NCI-H446 treated with DMSO at 0.1 percent for 48 hours (cell line): ENCODE results near the gene SERINC5.
"Not testable (repeated sequence)": the region's sequence is repeated elsewhere in the genome, so short reads cannot be mapped to it uniquely, and the experiment has no call there.

Experiments
- DNase-seq: peaks from one replicate; lab custom pipeline; 2025; lab: John Stamatoyannopoulos, UW

Gene SERINC5

DNA sequence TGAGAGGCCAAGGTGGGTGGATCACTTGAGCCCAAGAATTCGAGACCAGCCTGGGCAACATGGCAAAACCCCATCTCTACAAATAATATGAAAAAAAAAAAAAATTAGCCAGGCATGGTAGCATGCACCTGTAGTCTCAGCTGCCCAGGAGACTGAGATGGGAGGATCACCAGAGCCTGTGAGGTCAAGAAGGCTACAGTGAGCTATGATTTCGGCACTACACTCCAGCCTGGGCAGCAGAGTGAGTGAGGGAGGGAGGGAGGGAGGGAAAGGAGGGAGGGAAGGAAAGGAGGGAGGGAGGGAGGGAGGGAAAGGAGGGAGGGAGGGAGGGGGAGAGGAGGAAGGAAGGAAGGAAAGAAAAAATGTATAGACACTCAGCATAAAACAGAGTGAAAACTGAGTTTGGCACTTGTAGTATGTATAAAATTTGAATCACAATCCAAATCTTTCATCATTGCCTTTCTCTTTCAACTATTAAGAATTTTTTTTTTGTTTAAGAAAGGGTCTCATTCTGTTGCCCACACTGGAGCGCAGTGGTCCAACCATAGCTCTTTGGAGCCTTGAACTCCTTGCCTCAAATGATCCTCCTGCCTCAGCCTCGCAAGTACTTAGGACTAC is 27.8 kb downstream of the SERINC5 start:
- no peak for DNase-seq

DNA sequence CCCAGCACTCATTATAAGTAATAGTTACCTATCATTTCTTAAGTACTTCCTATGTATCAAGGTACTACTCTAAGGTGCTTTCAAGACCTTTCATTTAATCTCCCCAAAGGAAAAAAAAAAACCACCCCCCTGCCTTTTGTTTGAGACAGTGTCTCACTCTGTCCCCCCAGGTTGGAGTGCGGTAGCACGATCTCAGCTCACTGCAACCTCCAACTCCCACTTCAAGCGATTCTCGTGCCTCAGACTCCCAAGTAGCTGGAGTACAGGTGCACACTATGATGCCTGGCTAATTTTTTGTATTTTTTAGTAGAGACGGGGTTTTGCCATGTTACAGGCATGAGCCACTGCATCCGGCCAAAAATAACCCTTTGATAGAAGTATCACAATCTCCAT is 29.9 kb downstream of the SERINC5 start:
- DNase-seq, result no peak

DNA sequence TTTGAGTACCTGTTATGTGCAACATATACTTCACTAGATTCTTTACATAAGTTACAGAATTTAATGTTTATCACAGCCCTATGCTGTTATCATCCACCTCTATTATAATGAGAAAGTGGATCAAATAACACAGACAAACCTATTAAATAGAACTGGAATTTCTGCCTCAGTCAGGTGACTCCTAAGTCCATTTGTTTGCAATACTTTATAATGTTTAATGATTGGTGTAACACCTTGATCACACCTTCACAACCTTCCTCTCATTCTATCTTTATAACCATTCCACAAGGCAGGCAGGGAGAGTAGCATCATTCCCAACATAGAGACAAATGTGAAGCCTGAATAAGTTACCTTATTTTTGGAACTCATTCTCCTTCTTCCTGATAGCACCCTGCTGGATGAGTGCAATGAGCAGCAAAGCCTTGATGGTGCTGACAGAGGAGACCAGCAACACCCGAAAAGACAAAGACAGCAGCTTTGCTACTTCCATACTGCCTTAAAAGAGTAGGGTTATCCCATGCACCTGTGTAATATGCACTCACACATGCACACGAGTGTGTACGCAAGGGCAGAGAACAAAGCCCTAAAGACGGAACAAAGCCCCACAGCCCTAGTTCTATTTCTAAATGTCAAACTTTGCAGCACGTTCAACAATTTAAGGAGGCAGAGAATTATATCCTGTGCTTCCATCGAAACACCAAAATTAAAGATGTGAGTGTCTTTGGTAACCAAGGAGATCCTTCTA is 30.5 kb downstream of the SERINC5 start:
- no peak for DNase-seq

DNA sequence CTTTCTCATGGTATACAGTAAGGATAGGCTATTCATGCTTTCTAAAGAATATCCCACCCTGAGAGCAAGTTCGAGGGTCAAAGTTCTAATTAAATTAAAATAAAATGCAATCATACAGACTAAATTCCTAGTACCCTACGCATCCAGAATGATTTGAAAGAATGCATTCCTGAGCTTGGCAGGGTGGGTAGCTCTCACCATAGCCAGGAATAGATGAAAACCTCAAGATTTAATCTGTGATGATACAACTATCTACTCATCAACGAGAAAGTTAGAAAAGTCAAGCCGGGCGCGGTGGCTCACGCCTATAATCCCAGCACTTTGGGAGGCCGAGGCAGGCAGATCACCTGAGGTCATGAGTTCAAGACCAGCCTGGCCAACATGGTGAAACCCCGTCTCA is 32.3 kb downstream of the SERINC5 start:
- no peak for DNase-seq

DNA sequence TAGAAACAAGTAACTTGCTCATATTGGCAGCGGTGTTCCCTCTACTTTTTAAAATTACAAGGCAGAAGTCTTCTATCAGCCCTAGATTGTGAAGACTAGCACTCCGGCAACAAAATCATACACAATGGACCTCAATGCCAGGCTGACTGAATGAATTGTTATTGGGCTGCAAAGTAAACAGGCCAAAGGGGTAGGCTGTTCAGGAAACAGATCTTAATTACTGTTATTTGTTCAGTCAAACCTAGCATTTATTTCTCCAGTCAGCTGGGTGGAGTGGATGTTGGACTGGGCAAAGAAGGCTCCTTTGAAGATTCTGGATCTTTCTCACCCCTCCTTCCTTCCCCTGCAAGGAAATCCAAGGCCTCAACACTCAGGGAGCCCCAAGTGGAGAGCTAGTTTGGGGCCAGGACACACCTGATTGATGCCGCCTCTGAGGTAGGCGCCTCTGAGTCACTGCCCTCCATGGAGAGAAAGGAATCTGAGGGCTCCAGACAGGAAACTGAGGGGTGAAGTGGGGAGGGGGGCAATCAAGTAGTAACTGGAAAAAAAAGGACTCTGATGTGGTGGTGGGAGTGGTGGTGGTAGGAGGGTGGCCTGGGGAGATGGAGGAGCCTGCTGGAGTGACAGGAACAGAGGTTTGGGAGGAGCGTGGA is 35.5 kb downstream of the SERINC5 start:
- DNase-seq, result no peak

DNA sequence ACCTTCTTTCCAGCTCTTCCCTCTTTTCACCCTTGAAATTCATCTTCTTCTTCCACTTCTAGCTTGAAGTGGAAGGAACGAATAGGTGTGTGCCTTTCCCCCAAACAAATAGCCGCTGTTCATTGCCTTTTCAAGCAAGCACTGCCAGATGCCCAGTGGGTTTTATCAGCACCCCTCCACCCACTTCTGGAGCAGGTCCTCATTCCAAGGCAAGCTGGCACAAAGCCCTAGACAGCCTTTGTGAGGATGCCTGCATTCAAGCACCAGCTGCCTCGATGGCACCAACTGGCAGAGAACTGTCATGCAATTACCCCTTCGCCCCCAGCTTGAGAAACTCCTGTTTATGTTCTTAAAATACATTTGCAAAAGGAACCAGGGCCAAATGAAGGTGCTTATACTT is 36.5 kb downstream of the SERINC5 start:
- no peak for DNase-seq

DNA sequence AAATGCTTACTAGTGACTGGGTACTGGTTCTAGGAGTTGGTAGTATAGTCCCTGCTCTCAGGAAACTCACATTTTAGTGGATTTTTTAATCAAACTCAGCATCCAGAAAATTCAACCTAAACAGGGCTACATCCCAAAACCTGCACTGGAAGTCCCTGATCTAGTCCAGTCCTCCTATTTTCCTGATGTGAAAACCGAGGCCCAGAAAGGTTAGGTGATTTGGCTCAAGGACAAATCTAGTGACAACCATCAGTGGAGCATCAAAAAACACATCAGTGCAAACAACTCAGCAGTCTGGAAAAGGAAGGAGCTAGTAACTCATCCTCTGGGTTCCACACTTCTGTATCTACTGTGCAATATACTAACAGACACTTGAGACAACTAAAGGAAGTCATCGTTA is 38.2 kb downstream of the SERINC5 start:
- no peak for DNase-seq

DNA sequence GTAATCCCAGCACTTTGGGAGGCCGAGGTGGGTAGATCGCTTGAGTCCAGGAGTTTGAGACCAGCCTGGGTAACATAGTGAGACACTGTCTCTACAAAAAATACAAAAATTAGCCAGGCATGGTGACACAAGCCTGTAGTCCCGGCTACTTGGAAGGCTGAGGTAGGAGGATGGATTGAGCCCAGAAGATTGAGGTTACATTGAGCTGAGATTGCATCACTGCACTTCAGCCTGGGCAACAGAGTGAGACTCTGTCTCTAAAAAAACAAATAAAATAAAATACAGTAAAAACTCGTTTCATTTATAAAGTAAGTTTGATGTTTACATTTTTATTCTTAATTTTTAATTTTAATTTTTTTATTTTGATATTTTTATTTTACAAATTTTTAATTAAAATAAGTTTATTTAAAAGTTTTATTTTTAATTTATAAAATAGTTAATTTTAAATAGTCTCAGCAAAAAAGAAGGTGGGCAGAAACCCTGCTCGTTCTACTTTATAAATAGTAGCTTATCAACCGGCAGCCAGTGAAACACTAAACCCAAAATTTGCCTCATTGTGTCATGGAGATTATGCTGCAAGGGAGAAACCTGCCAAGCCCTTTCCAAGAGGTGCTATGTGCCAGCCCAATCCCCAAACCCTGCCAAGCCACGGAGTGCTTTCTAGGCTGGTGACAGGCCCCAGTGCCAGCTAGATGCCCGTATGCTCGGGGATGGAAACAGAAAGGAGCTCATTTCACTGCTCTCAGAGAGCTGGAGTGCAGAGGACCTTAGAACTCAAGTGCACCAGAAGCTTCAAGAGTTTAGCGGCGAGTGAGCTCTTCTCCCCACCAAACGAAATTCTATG is 38.9 kb downstream of the SERINC5 start:
- peak; percentile 89 for DNase-seq

DNA sequence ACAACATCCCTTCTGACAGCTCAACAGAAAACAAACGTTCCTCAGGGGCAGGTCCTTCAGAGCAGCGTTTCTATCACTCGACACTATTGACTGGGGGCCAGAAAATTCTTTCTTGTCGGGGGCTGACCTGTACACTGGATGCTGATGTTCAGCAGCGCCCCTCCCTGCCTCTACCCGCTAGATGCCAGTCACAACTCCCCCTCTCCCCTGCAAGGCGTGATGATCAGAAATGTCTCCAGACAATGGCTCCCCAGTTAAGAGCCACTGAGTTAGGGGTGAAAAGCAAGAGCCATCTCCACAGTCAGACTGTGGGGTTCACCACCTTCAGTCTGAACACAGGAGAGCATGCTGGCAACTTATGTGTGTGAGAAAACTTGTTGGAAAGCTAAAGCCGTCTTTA is 39.8 kb downstream of the SERINC5 start:
- no peak for DNase-seq

DNA sequence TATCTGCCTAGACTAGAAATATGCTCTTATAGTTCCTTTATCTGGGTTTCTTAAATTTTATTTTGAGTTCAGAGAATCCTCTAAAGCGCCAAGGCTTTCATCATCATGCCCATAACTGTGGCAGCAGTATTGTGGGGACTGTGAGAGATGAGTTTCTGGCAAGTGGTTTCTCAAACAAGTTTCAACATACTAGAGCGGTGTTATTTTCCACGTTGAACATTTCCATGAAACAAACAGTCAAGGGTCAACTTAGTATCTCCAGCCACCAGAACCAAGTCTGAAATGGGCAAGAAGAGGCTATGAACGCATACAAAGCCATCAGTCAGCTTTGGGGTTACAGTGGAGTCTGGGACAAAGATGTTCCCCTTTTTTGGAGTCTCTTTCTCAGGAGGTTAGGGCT is 40.3 kb downstream of the SERINC5 start:
- no peak for DNase-seq

DNA sequence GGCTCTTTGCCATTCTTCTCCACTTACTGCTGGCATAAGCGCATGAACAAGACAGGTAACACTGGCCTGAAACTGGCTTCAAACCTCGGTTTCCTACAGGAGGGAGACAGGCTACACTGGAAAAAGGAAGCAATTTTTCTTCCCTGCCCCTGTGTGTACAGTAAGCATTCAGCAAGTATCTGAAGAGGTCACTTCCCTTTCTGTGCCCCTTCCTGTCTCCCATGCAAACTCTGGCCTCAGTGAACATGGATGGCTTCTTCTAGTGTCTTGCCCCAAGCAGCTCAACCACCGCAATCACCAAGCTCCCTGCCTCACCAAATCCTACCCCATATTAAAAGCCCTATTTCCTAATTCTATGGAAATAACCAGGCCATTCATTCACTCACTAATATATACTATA is 42.4 kb downstream of the SERINC5 start:
- DNase-seq, result no peak

DNA sequence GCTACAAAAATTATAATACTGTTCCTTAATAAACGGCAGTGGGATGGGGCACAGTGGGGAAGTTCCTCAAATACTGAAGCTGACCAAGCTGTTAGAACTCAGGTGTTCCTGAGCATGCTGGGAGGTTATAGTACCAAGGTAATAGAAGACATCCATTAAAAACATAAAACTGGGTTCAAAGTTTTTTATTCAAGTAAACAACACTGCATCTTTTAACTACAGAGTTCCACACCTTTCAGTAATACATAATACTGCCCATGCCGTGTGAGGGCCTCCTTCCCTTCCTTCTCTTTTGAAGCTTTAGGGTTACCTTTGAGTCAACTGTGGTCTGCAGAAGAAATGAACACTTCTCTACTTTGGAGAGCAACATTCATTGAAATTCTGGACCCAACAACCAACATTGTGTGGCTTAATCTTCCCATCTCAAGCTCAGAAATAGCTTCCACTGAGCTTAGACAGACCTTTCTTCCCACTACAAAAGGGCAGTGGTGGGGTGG is 43.6 kb downstream of the SERINC5 start:
- DNase-seq, result no peak

DNA sequence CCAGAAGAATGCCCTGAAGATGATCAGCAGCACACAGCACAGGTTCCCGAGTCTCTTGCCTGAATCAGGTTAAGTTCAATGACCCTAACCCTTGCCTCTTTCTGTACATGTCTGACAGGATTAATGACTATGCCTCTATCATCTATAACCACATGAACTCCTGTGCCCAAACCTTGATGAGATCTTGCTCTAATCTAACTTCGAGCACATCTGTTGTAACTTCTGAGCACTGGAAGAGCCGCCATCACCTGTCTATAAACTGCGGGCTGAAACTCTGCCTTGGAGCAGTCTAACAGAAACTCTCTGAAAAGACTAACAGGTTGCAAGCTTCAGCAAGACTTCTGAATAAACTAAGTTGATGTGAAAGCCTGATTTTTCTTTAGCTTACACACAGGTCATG is 44.5 kb downstream of the SERINC5 start:
- DNase-seq, result no peak

DNA sequence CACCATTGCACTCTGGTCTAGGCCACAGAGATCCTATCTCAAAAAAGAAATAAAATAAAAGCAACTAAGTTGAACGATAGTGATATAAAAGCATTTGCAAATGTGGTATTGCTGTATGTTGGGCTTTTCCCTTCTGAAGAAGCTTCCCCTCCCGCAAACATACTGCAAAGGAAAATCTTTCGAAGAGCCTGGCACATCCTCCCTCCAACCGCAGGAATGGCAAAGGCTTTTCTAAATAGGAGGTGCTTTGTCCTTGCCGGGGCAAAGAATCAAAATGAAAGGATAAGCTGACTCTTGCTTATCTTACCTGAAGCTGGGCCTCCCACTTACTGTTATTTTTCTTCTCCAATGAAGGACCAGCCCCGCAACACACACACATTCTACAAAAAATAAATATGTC is 45.8 kb downstream of the SERINC5 start:
- no peak for DNase-seq

DNA sequence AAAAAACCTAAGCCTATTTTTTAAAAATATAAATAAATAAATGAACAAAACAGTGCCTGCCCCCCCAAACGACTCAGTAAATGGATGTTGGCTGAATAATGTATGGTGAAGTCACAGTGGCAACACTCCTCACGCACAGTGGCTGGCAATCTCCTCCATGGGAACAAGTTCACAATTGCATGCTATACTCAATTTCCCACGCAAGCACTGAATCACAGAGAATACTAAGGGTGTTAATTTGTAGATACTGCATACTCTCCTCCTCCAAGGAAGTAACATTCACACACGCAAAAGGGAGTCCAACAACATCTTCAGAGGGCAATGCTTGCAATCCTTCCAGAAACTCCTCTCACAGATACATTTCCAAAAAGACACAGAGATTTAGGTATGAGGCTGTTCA is 47.5 kb downstream of the SERINC5 start:
- DNase-seq, result no peak

DNA sequence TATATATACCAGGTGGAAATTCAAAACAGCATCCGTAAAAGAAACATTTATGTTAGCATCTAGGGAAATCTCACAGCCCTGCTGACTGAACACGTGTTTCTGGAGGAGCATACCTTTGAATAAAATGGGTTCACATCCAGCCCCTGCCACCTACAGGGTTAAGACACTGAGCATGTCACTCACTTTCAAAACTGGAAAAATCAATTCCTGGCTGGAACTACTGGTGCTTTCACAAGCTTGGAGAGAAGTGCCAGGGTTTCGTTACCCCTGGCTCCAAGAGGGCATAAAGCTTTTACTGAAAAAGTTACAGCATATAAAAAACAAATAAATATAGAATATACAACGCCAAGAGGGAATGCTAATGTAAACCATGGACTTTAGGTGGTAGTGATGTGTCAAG is 48.0 kb downstream of the SERINC5 start:
- DNase-seq, result peak; percentile 1

DNA sequence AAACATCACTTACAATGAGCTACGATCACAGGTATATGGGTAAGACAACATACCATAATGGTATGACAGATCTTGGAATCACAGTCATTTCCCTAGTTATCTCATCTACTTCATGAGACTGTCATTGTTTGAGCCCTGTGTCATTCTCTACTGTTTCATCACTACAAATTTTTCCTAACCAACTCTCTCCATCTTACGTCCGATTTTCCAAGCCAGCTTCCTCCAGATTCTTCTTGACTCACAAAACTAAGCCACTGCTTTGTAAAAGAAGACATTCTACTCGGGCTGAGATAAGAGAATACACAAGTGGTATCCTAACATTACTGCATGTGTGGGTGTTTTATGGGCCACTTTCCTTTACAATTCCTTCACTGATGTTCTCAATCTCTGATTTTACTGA is 49.6 kb downstream of the SERINC5 start:
- no peak for DNase-seq

DNA sequence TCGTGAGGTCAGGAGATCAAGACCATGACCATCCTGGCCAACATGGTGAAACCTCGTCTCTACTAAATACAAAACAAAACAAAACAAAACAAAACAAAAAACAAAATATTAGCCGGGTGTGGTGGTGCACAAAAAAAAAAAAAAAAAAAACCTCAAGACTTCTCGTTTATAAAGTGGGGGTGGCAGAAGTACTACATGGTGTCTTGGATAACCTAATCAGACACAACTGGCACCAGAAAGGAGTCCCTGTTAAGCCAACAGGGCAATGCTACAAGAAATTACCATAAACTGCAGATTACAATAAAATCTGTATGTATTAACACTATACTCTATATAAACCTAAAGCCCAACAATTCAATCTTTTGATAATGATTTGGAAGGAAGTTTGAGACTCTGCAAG is 50.0 kb downstream of the SERINC5 start:
- DNase-seq, result no peak

DNA sequence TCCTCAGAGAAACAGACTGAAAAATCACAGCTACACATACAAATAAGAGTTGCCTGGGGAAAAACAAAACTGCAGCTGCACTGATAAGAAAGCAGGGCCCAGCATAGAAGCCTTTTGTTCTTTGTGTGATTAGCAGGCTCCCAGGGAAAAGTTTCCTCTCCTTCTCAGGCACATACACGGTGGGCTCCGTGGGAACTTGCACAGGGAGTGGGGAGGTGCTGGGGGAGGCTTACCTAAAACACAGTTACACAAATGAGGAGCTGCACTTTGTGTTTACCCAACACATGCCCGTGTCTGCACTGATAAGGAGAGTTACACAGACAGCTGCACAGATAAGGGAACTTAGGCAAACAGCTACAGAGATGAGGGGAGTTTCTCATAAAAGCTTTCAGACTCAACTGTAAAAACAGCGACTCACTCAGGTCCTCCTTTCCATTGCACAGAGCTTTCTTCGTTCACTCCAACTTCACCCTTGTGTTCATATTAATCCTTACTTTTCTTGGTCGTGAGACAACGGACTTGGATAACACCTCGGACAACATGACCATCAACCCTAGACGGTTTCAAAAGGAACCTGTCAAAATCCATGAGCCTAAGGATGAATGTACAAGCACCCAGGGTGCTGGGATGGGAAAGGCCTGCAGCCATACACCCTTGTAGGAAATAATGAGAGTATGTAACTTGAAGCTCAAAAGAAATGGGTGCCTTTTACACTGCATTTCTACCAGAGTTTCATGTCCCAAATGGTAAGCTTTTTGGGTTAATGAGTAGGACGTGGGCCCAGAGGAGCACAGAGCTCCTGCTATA is 50.8 kb downstream of the SERINC5 start:
- no peak for DNase-seq

DNA sequence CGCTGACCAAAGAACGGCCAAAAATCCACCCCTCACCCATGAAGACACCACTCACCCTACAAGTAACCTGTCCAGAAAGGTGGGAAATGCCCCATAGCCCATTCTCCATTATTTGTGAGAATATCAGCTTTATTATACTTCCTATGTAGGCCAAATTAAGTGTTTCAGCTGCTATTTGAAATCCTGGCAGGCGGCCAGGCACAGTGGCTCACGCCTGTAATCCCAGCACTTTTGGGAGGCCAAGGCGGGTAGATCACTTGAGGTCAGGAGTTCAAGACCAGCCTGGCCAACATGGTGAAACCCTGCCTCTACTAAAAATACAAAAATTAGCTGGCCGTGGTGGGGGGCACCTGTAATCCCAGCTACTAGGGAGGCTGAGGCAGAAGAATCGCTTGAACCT is 54.1 kb downstream of the SERINC5 start:
- not testable (repeated sequence) for DNase-seq

DNA sequence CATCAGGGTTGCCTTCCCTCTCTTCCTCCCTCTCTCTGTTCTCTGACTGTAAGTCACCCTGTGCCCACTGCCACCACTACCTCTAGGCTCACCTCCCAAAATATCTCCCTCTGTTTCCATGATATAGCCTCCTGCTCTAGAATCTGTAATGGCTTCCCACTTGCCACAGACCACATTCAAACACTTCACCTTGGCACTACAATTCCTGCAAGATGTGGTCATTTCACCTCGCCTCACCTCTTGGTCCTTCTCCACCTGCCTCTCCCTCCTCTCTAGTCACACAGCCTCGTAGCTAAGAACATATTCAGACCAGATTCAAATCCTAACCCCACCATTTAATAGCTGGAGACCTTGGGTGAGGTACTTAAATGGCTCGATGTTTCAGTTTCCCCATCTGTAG is 56.9 kb downstream of the SERINC5 start:
- no peak for DNase-seq

DNA sequence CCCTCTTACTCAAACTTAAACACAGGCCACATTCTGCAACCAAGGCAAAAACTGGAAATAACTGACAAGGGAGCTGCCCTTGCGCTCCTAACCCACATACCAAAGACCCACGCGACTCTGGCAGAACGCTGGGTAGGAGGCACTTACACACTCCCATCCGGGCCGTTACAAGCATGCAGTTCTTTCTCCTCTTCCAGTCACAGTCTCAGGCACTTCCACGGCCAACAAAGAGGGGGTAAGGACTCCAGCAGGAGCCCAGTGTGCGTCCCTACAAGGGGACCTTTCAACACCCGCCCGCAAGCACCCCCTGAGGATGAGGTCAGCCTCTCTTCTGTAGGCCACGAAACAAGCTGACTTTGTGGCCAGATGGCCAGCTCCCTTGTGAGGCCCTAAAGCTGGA is 57.4 kb downstream of the SERINC5 start:
- DNase-seq, result no peak
